ENCODE data around the gene EPB41. TPM values are rescaled to one million over a fixed set of nuclear protein-coding genes. Genes with fewer than 3 reads are reported as not detected.

Gene EPB41
- total and polyA plus RNA-seq, 12 donors, result 4.1 to 36.8 (median 23.0) TPM

DNA sequence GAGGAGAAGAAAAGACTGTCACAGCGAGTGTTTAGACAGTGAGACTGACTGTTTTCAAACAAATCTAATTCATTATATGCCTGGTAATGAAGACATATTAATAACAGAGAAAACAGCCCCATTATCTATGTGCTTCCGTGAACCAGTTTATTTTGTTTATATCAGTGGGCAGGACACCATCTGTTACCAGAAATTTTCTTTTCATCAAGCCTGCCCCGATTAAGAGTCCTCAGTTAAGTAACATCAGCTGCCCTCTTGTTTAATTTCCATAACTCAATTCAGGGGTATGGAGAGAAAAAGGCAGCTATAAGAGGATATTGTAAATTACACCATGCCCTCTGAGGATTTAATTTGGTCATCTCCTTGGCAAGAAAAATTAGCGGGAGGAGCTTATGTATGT, 115.3 kb downstream of the EPB41 start:
- Histone ChIP-seq H3K9me3 (no peaks in the 10 kb centered on the region), H3K4me1 (peaks cover 0 to 6% (median 0%) of the 10 kb centered on the region in 9 donors), H3K27me3 (no peaks in the 10 kb centered on the region), H3K27ac (no peak overlapping the region), H3K36me3 (peaks cover 0 to 21% (median 0%) of the 10 kb centered on the region in 9 donors), H3K4me3 (no peak overlapping the region)
- DNase-seq (no peak), ATAC-seq (no peak)
- intact Hi-C loops (cut with DNase I), result loop anchor here (5.0 to 10.0 kb wide), 7 partner anchors 132 to 245 kb away; no protein-coding TSS in a partner anchor
- 82 to 89% methylated on average over 4 of the region's 4 CpGs for WGBS, 2 donors
- TF ChIP-seq, protein P1, sequence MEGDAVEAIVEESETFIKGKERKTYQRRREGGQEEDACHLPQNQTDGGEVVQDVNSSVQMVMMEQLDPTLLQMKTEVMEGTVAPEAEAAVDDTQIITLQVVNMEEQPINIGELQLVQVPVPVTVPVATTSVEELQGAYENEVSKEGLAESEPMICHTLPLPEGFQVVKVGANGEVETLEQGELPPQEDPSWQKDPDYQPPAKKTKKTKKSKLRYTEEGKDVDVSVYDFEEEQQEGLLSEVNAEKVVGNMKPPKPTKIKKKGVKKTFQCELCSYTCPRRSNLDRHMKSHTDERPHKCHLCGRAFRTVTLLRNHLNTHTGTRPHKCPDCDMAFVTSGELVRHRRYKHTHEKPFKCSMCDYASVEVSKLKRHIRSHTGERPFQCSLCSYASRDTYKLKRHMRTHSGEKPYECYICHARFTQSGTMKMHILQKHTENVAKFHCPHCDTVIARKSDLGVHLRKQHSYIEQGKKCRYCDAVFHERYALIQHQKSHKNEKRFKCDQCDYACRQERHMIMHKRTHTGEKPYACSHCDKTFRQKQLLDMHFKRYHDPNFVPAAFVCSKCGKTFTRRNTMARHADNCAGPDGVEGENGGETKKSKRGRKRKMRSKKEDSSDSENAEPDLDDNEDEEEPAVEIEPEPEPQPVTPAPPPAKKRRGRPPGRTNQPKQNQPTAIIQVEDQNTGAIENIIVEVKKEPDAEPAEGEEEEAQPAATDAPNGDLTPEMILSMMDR (IDR thresholded peaks at IDR 0.05), result no peak

DNA sequence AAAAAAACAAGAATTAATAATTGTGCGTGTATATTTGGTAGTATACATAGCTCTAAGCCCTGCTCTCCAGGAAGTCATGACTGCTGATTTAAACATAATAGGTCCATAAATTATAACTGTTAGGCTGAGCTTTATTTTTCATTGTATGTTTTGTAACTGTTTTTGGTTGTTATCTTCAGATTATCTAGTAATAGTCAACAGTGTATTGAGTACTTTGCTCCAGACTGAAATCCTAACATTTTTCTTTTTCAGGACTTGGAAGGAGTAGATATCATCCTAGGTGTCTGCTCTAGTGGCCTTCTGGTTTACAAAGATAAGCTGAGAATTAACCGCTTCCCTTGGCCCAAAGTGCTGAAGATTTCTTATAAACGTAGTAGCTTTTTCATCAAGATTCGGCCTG, 118.5 kb downstream of the EPB41 start:
- Histone ChIP-seq H3K4me3 (no peak overlapping the region), H3K4me1 (peaks cover 0 to 13% (median 0%) of the 10 kb centered on the region in 9 donors), H3K27me3 (no peaks in the 10 kb centered on the region), H3K27ac (no peak overlapping the region), H3K36me3 (peaks cover 0 to 35% (median 0%) of the 10 kb centered on the region in 9 donors), H3K9me3 (no peaks in the 10 kb centered on the region)
- intact Hi-C loops (cut with DNase I), result loop anchor here (1.0 to 10.0 kb wide), 9 partner anchors 150 to 248 kb away; no protein-coding TSS in a partner anchor
- ATAC-seq (no peak), DNase-seq (no peak)
- TF ChIP-seq, protein P1 (IDR thresholded peaks at IDR 0.05), result no peak
- 90% methylated on average over 4 of the region's 4 CpGs for WGBS, 2 donors

DNA sequence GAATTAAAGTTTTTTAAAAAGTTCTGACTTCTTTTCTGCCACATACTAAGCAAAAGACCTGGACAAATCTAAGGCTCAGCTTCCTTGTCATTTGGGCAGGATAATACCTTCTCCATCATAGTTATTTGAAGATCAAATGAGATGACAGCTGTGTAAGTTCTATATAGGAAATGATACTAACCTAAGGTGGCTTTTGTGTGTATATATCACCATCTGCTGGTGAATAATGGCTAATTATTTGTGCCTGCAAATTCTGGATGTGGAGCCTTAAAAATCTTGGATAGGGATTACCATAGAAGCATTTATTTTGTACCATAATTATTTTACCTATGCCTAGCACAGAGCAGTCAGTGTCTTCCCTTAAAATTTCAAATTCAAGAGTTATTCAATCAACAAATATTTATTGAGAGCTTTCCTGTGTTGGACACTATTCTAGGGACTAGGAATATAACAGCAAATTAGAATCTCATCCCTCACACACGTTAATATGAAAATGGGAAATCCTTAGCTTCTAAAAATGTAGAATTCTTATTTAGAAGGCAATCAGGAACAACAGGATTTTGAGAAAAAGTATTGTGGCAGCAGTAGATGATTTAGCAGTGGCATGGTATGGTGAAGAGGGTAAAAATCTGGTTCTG, 119.6 kb downstream of the EPB41 start:
- intact Hi-C loops (cut with DNase I), result loop anchor here (1.0 to 10.0 kb wide), 9 partner anchors 151 to 249 kb away; no protein-coding TSS in a partner anchor
- TF ChIP-seq, protein P1 (IDR thresholded peaks at IDR 0.05), result peak; percentile 30 to 80 (median 72)
- Histone ChIP-seq H3K27ac (no peak overlapping the region), H3K4me3 (no peak overlapping the region), H3K9me3 (no peaks in the 10 kb centered on the region), H3K36me3 (peaks cover 0 to 39% (median 0%) of the 10 kb centered on the region in 9 donors), H3K4me1 (peaks cover 0 to 13% (median 0%) of the 10 kb centered on the region in 9 donors), H3K27me3 (no peaks in the 10 kb centered on the region)
- no peak for DNase-seq
- WGBS, 2 donors, result 66 to 86% methylated on average over 1 of the region's 1 CpG
- ATAC-seq, result peak in 3 of 8 donors; percentile 47 to 65 (median 55)

DNA sequence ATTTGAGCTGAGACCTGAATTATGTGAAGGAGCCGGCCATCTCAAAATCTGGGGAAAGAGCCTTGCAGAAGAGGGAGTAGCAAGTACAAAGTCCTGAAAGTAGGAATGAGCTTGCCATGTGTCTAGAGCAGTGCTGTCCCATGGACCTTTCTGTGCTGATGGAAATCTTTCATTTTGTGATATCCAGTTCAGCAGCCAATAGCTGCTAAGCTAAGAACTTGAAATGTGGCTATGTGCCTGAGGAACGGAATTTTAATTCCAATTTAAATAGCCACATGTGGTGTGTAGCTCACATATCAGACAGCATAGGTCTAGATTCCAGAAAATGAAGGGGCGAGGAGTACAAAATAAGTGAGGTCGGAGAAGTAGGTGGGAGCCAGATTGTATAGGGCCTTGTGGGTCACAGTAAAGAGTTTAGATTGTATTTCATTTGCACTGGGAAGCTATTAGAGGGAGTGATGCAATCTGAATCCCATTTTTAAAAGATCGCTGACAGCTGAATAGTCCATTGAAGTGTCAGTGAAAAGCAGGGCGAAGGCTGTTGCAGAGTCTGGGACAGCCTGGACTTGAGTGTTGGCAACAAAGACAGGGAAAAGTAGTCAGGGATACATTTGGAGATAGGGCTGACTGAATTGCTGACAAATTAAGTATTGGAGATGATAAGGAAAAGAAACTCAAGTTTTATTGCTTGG, 129.1 kb downstream of the EPB41 start:
- intact Hi-C loops (cut with DNase I), result loop anchor here in 3 of 10 donors (5.0 to 10.0 kb wide), 2 partner anchors 159 to 161 kb away; no protein-coding TSS in a partner anchor
- TF ChIP-seq, protein P1 (IDR thresholded peaks at IDR 0.05), result no peak
- no peaks in the 10 kb centered on the region for H3K9me3 ChIP-seq
- WGBS, 2 donors, result 42 to 59% methylated on average over 6 of the region's 6 CpGs
- peaks cover 0 to 30% (median 0%) of the 10 kb centered on the region in 9 donors for H3K36me3 ChIP-seq
- H3K27ac ChIP-seq, result peak overlapping the region in 6 of 10 donors; percentile 7 to 66 (median 44)
- ATAC-seq (peak; percentile 81 to 97 (median 94)), DNase-seq (peak in 1 of 2 donors; percentile 28)
- H3K27me3 ChIP-seq, result no peaks in the 10 kb centered on the region
- peaks cover 0 to 12% (median 4%) of the 10 kb centered on the region in 9 donors for H3K4me1 ChIP-seq
- peak overlapping the region in 1 of 10 donors; percentile 7 for H3K4me3 ChIP-seq
